Thymus (tissue), 11 donors: ENCODE results near the gene HERC6. TPM values are rescaled to one million over a fixed set of nuclear protein-coding genes. Genes with fewer than 3 reads are reported as not detected.
"Not testable (repeated sequence)": the region's sequence is repeated elsewhere in the genome, so short reads cannot be mapped to it uniquely, and the experiment has no call there.

ENCODE experiments used
- DNase-seq, 9 donors: peaks; one replicate each; pipeline ENCODE4 v3.0.0-alpha.2; 2013; ENCODE audit warnings: low spot score in 9 of 9, low read depth in 6 of 9, missing footprints in 1 of 9
- H3K27ac ChIP-seq, 2 donors: one replicate each; pipeline ENCODE4 v1.5.1; 2013; ENCODE audit warnings: control low read depth in 1 of 2, low read depth in 1 of 2, low read length in 1 of 2, mild to moderate bottlenecking in 1 of 2, moderate library complexity in 1 of 2
- H3K27me3 ChIP-seq, 2 donors: one replicate each; pipeline ENCODE4 v1.5.1; 2013; ENCODE audit warnings: low read length in 1 of 2; ENCODE audit not compliant: control insufficient read depth in 2 of 2, insufficient read depth in 1 of 2
- H3K36me3 ChIP-seq, 2 donors: one replicate each; pipeline ENCODE4 v1.5.1; 2013; ENCODE audit warnings: low read length in 1 of 2, mild to moderate bottlenecking in 1 of 2, moderate library complexity in 1 of 2; ENCODE audit not compliant: control insufficient read depth in 2 of 2, insufficient read depth in 2 of 2
- H3K4me1 ChIP-seq, 2 donors: one replicate each; pipeline ENCODE4 v1.5.1; 2013; ENCODE audit warnings: low read length in 2 of 2; ENCODE audit not compliant: control insufficient read depth in 2 of 2, insufficient read depth in 2 of 2
- H3K4me3 ChIP-seq, 2 donors: one replicate each; pipeline ENCODE4 v1.5.1; 2013; ENCODE audit warnings: low read length in 2 of 2, control low read depth in 1 of 2, mild to moderate bottlenecking in 1 of 2
- H3K9me3 ChIP-seq, 2 donors: one replicate each; pipeline ENCODE4 v1.5.1; 2013; ENCODE audit warnings: low read length in 1 of 2, mild to moderate bottlenecking in 1 of 2; ENCODE audit not compliant: control insufficient read depth in 2 of 2, insufficient read depth in 1 of 2
- WGBS: extraction: QIAGEN DNeasy Blood & Tissue Kit; methylation state at CpG from one replicate; pipeline ENCODE4 v1.1.7; 2013; 5-methylcytosine and 5-hydroxymethylcytosine counted together
- polyA plus RNA-seq: library from polyadenylated mRNA; stranded (reverse); fragments of 200-250 nt; gene quantifications from one replicate; pipeline ENCODE4 v1.2.3, GENCODE V29; 2013
- total RNA-seq: library from RNA; stranded (reverse); fragments of 120-200 nt; gene quantifications from one replicate; pipeline ENCODE4 v1.2.4, GENCODE V29; 2013
- donor health status: healthy.

Gene HERC6
- total and polyA plus RNA-seq, 2 donors = 11.8 to 18.9 TPM

- DNase-seq = no peak
- WGBS = 93% methylated on average over 3 of the region's 3 CpGs
Observed at GRCh38 chr4:88352062-88352740, 26.5 kb upstream of the HERC6 start.

GRCh38 chr4:88353324-88353723 is 25.3 kb upstream of the HERC6 start:
- no peaks in the 10 kb centered on the region for H3K9me3 ChIP-seq
- H3K4me1 ChIP-seq = no peaks in the 10 kb centered on the region
- no peaks in the 10 kb centered on the region for H3K36me3 ChIP-seq
- no peak for DNase-seq
- H3K27ac ChIP-seq = no peak overlapping the region
- H3K4me3 ChIP-seq = no peak overlapping the region
- H3K27me3 ChIP-seq = no peaks in the 10 kb centered on the region

More at GRCh38 chr4:88352062-88352740, 26.5 kb upstream of the HERC6 start:
- Histone ChIP-seq H3K4me3 (no peak overlapping the region), H3K27ac (no peak overlapping the region), H3K36me3 (no peaks in the 10 kb centered on the region), H3K9me3 (no peaks in the 10 kb centered on the region), H3K27me3 (no peaks in the 10 kb centered on the region), H3K4me1 (no peaks in the 10 kb centered on the region)

GRCh38 chr4:88356771-88357170 is 21.9 kb upstream of the HERC6 start:
- no peaks in the 10 kb centered on the region for H3K4me1 ChIP-seq
- H3K27ac ChIP-seq = no peak overlapping the region
- no peaks in the 10 kb centered on the region for H3K36me3 ChIP-seq
- H3K27me3 ChIP-seq = no peaks in the 10 kb centered on the region
- no peak overlapping the region for H3K4me3 ChIP-seq
- no peak for DNase-seq
- peaks cover 1 to 15% of the 10 kb centered on the region in 2 donors for H3K9me3 ChIP-seq

GRCh38 chr4:88357262-88357661 is 21.4 kb upstream of the HERC6 start:
- no peaks in the 10 kb centered on the region for H3K36me3 ChIP-seq
- no peak for DNase-seq
- H3K27me3 ChIP-seq = no peaks in the 10 kb centered on the region
- H3K27ac ChIP-seq = no peak overlapping the region
- H3K4me1 ChIP-seq = no peaks in the 10 kb centered on the region
- H3K9me3 ChIP-seq = peaks cover 1 to 15% of the 10 kb centered on the region in 2 donors
- H3K4me3 ChIP-seq = no peak overlapping the region
- 86% methylated on average over 4 of the region's 4 CpGs for WGBS

GRCh38 chr4:88359558-88359957 is 19.1 kb upstream of the HERC6 start:
- no peak for DNase-seq
- Histone ChIP-seq H3K27ac (no peak overlapping the region), H3K36me3 (no peaks in the 10 kb centered on the region), H3K9me3 (peaks cover 1 to 15% of the 10 kb centered on the region in 2 donors), H3K4me1 (no peaks in the 10 kb centered on the region), H3K4me3 (no peak overlapping the region), H3K27me3 (no peaks in the 10 kb centered on the region)
- whole genome bisulfite sequencing = 98% methylated on average over 10 of the region's 10 CpGs

GRCh38 chr4:88360256-88360655 is 18.4 kb upstream of the HERC6 start:
- no peak overlapping the region for H3K27ac ChIP-seq
- no peak for DNase-seq
- no peaks in the 10 kb centered on the region for H3K36me3 ChIP-seq
- 88% methylated on average over 6 of the region's 7 CpGs for WGBS
- H3K9me3 ChIP-seq = peaks cover 1 to 15% of the 10 kb centered on the region in 2 donors
- H3K4me3 ChIP-seq = no peak overlapping the region
- H3K4me1 ChIP-seq = no peaks in the 10 kb centered on the region
- no peaks in the 10 kb centered on the region for H3K27me3 ChIP-seq

GRCh38 chr4:88360791-88361190 is 17.9 kb upstream of the HERC6 start:
- 97% methylated on average over 16 of the region's 16 CpGs for WGBS
- DNase-seq = no peak
- H3K27ac ChIP-seq = no peak overlapping the region
- H3K27me3 ChIP-seq = no peaks in the 10 kb centered on the region
- H3K4me1 ChIP-seq = no peaks in the 10 kb centered on the region
- H3K36me3 ChIP-seq = no peaks in the 10 kb centered on the region
- no peak overlapping the region for H3K4me3 ChIP-seq
- H3K9me3 ChIP-seq = peaks cover 1 to 15% of the 10 kb centered on the region in 2 donors

GRCh38 chr4:88361217-88361773 is 17.4 kb upstream of the HERC6 start:
- 93% methylated on average over 18 of the region's 18 CpGs for WGBS
- H3K4me3 ChIP-seq, H3K4me1 ChIP-seq, H3K27me3 ChIP-seq, DNase-seq, H3K36me3 ChIP-seq, H3K27ac ChIP-seq: not testable (repeated sequence)
- H3K9me3 ChIP-seq = peaks cover 1 to 15% of the 10 kb centered on the region in 2 donors

- WGBS = 96% methylated on average over 2 of the region's 2 CpGs
Observed at GRCh38 chr4:88366460-88366859, 12.2 kb upstream of the HERC6 start.

More at GRCh38 chr4:88366460-88366859, 12.2 kb upstream of the HERC6 start:
- H3K27ac ChIP-seq = no peak overlapping the region
- no peak overlapping the region for H3K4me3 ChIP-seq
- DNase-seq = no peak
- H3K9me3 ChIP-seq = no peaks in the 10 kb centered on the region
- H3K27me3 ChIP-seq = no peaks in the 10 kb centered on the region
- no peaks in the 10 kb centered on the region for H3K36me3 ChIP-seq
- no peaks in the 10 kb centered on the region for H3K4me1 ChIP-seq
